NCI-H1092 (cell line): ENCODE data around the gene MAP7.
"Not testable (repeated sequence)": the region's sequence is repeated elsewhere in the genome, so short reads cannot be mapped to it uniquely, and the experiment has no call there.

Source experiments
- DNase-seq: peaks from one replicate; lab custom pipeline; 2025; lab: John Stamatoyannopoulos, UW

MAP7 gene

GRCh38 chr6:136383268-136383937, 166.8 kb downstream of the MAP7 start:
- no peak for DNase-seq

- no peak for DNase-seq
Measured at GRCh38 chr6:136382676-136383252, 167.5 kb downstream of the MAP7 start.

GRCh38 chr6:136378888-136379287, 171.3 kb downstream of the MAP7 start:
- no peak for DNase-seq

- DNase-seq: not testable (repeated sequence)
Measured at GRCh38 chr6:136375836-136376235, 174.4 kb downstream of the MAP7 start.

GRCh38 chr6:136371959-136372358, 178.3 kb downstream of the MAP7 start:
- DNase-seq: no peak

GRCh38 chr6:136370988-136371728, 179.1 kb downstream of the MAP7 start:
- no peak for DNase-seq

GRCh38 chr6:136365776-136366354, 184.4 kb downstream of the MAP7 start:
- DNase-seq: peak; percentile 36

- DNase-seq: no peak
Measured at GRCh38 chr6:136362421-136363356, 187.5 kb downstream of the MAP7 start.

GRCh38 chr6:136361787-136362186, 188.4 kb downstream of the MAP7 start:
- DNase-seq: no peak

GRCh38 chr6:136360783-136361182, 189.4 kb downstream of the MAP7 start:
- DNase-seq: no peak

GRCh38 chr6:136359851-136360250, 190.4 kb downstream of the MAP7 start:
- no peak for DNase-seq

GRCh38 chr6:136351518-136352110, 198.6 kb downstream of the MAP7 start:
- no peak for DNase-seq

- no peak for DNase-seq
Measured at GRCh38 chr6:136350914-136351313, 199.3 kb downstream of the MAP7 start.

GRCh38 chr6:136347847-136348246, 202.4 kb downstream of the MAP7 start:
- DNase-seq: no peak

- no peak for DNase-seq
Measured at GRCh38 chr6:136345145-136345544, 205.1 kb downstream of the MAP7 start.

- no peak for DNase-seq
Measured at GRCh38 chr6:136344420-136344819, 205.8 kb downstream of the MAP7 start.

- no peak for DNase-seq
Measured at GRCh38 chr6:136343700-136344099, 206.5 kb downstream of the MAP7 start.

- no peak for DNase-seq
Measured at GRCh38 chr6:136343275-136343674, 206.9 kb downstream of the MAP7 start.

- no peak for DNase-seq
Measured at GRCh38 chr6:136341967-136342366, 208.3 kb downstream of the MAP7 start.

- DNase-seq: no peak
Measured at GRCh38 chr6:136341367-136341766, 208.9 kb downstream of the MAP7 start.

GRCh38 chr6:136338486-136338885, 211.7 kb downstream of the MAP7 start:
- DNase-seq: no peak
